ENCODE data around the gene NOLC1. TPM values are rescaled to one million over a fixed set of nuclear protein-coding genes. Genes with fewer than 3 reads are reported as not detected.

NOLC1 gene
- polyA plus RNA-seq, 3 donors, result 95.8 to 98.0 (median 96.2) TPM

GRCh38 chr10:102119417-102120141 is 32.6 kb upstream of the NOLC1 start:
- peak in 2 of 11 donors; percentile 48 to 72 for DNase-seq (ENCODE audit: extremely low read depth in 1 of 11, low read depth in 9 of 11, low spot score in 4 of 11)

- DNase-seq (ENCODE audit: extremely low read depth in 1 of 11, low read depth in 9 of 11, low spot score in 4 of 11), result peak in 7 of 11 donors; percentile 79 to 85 (median 81)
These were observed 31.8 kb upstream of the NOLC1 start, which contains the start of gene LDB1 for GRCh38 chr10:102120142-102120990. Gene LDB1, minus strand, starts transcription at chr10:102120368. Its CDS starts 258 bp downstream, at chr10:102120110.

GRCh38 chr10:102120991-102121738 is 31.0 kb upstream of the NOLC1 start:
- peak in 8 of 11 donors; percentile 78 to 96 (median 90) for DNase-seq (ENCODE audit: extremely low read depth in 1 of 11, low read depth in 9 of 11, low spot score in 4 of 11)

GRCh38 chr10:102121739-102122372 is 30.3 kb upstream of the NOLC1 start:
- peak in 1 of 11 donors; percentile 57 for DNase-seq (ENCODE audit: extremely low read depth in 1 of 11, low read depth in 9 of 11, low spot score in 4 of 11)

- no peak for DNase-seq (ENCODE audit: extremely low read depth in 1 of 11, low read depth in 9 of 11, low spot score in 4 of 11)
These were observed 29.7 kb upstream of the NOLC1 start for GRCh38 chr10:102122450-102122849.

GRCh38 chr10:102123223-102123622 is 29.0 kb upstream of the NOLC1 start:
- DNase-seq (ENCODE audit: extremely low read depth in 1 of 11, low read depth in 9 of 11, low spot score in 4 of 11), result no peak

GRCh38 chr10:102131286-102132170 is 20.7 kb upstream of the NOLC1 start:
- DNase-seq (ENCODE audit: extremely low read depth in 1 of 11, low read depth in 9 of 11, low spot score in 4 of 11), result no peak

- DNase-seq (ENCODE audit: extremely low read depth in 1 of 11, low read depth in 9 of 11, low spot score in 4 of 11), result no peak
These were observed 20.0 kb upstream of the NOLC1 start for GRCh38 chr10:102132193-102132562.

- peak; percentile 96 to 99 (median 98) for DNase-seq (ENCODE audit: extremely low read depth in 1 of 11, low read depth in 9 of 11, low spot score in 4 of 11)
These were observed 19.4 kb upstream of the NOLC1 start, which contains the start of gene PPRC1 for GRCh38 chr10:102132563-102133372. Gene PPRC1, plus strand, starts transcription at chr10:102133040. Its CDS starts 29 bp downstream, at chr10:102133069.

GRCh38 chr10:102133373-102134195 is 18.6 kb upstream of the NOLC1 start:
- peak in 2 of 11 donors; percentile 50 to 60 for DNase-seq (ENCODE audit: extremely low read depth in 1 of 11, low read depth in 9 of 11, low spot score in 4 of 11)

- DNase-seq (ENCODE audit: extremely low read depth in 1 of 11, low read depth in 9 of 11, low spot score in 4 of 11), result no peak
These were observed 17.8 kb upstream of the NOLC1 start for GRCh38 chr10:102134416-102134815.

- DNase-seq (ENCODE audit: extremely low read depth in 1 of 11, low read depth in 9 of 11, low spot score in 4 of 11), result no peak
These were observed 16.1 kb upstream of the NOLC1 start for GRCh38 chr10:102135956-102136526.

GRCh38 chr10:102139281-102140110 is 12.7 kb upstream of the NOLC1 start:
- DNase-seq (ENCODE audit: extremely low read depth in 1 of 11, low read depth in 9 of 11, low spot score in 4 of 11), result no peak

- DNase-seq (ENCODE audit: extremely low read depth in 1 of 11, low read depth in 9 of 11, low spot score in 4 of 11), result no peak
These were observed 12.0 kb upstream of the NOLC1 start for GRCh38 chr10:102140218-102140617.

- no peak for DNase-seq (ENCODE audit: extremely low read depth in 1 of 11, low read depth in 9 of 11, low spot score in 4 of 11)
These were observed 11.2 kb upstream of the NOLC1 start for GRCh38 chr10:102140913-102141540.

Measured in renal cortex interstitium (tissue), 11 donors.